ENCODE results near the gene MAFG. TPM values are rescaled to one million over a fixed set of nuclear protein-coding genes. Genes with fewer than 3 reads are reported as not detected.

MAFG gene
- total and polyA plus RNA-seq, 2 donors (not counting 3 experiments of a cell fraction or from before 2014, with no cell fraction given), result 27.6 to 35.0 TPM

- BruUV-seq (replicated peaks), result no TSS peak
- H3K27me3 ChIP-seq (ENCODE audit: control insufficient read depth in 2 of 2, insufficient read depth in 2 of 2, low read length in 2 of 2), result no peaks in the 10 kb centered on the region
- peaks cover 9% of the 10 kb centered on the region for H3K79me2 ChIP-seq (ENCODE audit: control insufficient read depth, insufficient read depth, low read length)
- no peaks in the 10 kb centered on the region for H3K9me1 ChIP-seq (replicated peaks; ENCODE audit: control insufficient read depth, extremely low read depth, insufficient read depth, low read length)
- H3K36me3 ChIP-seq (ENCODE audit: control insufficient read depth in 2 of 2, extremely low read depth in 1 of 2, insufficient read depth in 2 of 2, low read length in 2 of 2), result peaks cover 7 to 24% of the 10 kb centered on the region in 2 experiments
- dilution Hi-C loops (cut with MboI; ENCODE audit: extremely low pct_ligation_motif_present, low sequenced_read_pairs), result no loop called here
- no peaks in the 10 kb centered on the region for H4K20me1 ChIP-seq (replicated peaks; ENCODE audit: control insufficient read depth, extremely low read depth, insufficient read depth, low read length)
- H3K4me2 ChIP-seq (ENCODE audit: insufficient read depth, low read length), result no peak overlapping the region
- peaks cover 12% of the 10 kb centered on the region for H3K4me1 ChIP-seq (ENCODE audit: control insufficient read depth, extremely low read depth, insufficient read depth, low read length)
- TF ChIP-seq MAX (IDR thresholded peaks at IDR 0.05; ENCODE audit: insufficient read depth, insufficient read length), result no peak
- no peak for TF ChIP-seq JUN (IDR thresholded peaks at IDR 0.05; ENCODE audit: borderline replicate concordance, insufficient read depth, insufficient read length, low read depth)
- no peak for TF ChIP-seq EZH2 (IDR thresholded peaks at IDR 0.05; ENCODE audit: borderline replicate concordance, low read depth, low read length, severe bottlenecking)
- no peak for TF ChIP-seq GATA2 (IDR thresholded peaks at IDR 0.05; ENCODE audit: insufficient read depth, insufficient read length, low read depth, low read length)
- no peak for TF ChIP-seq CTCF (IDR thresholded peaks at IDR 0.05; ENCODE audit: extremely low read depth in 1 of 2, insufficient read depth in 1 of 2, low read depth in 1 of 2, low read length in 2 of 2)
- TF ChIP-seq FOS (IDR thresholded peaks at IDR 0.05; ENCODE audit: borderline replicate concordance, insufficient read depth, low read length), result no peak
- no peak for TF ChIP-seq POLR2A (IDR thresholded peaks at IDR 0.05; ENCODE audit: low read depth, low read length)
- CTCF ChIA-PET, result interaction anchor here (1.0 kb wide), 1 partner anchor 14 kb away, joined by 3 read pairs; the partner anchor contains the start of gene MAFG
- no peak overlapping the region for H2AFZ ChIP-seq (ENCODE audit: low read depth, low read length)
- no peak overlapping the region for H3K27ac ChIP-seq (ENCODE audit: insufficient read depth, low read depth, low read length)
- POLR2A ChIA-PET, result no interaction called here
- H3K4me3 ChIP-seq (replicated peaks in 1 of 3; ENCODE audit: insufficient read depth in 1 of 3, low read depth in 1 of 3, low read length in 3 of 3), result no peak overlapping the region
- FAIRE-seq (no peak), DNase-seq (ENCODE audit: low read depth, low spot score) (no peak)
- no peaks in the 10 kb centered on the region for H3K9me3 ChIP-seq (replicated peaks; ENCODE audit: control insufficient read depth, insufficient read depth, low read length)
- no peak overlapping the region for H3K9ac ChIP-seq (replicated peaks; ENCODE audit: extremely low read depth, insufficient read depth, low read length)
- intact Hi-C loops (cut with micrococcal nuclease), result no loop called here
Observed at GRCh38 chr17:81913394-81914102, 14.0 kb downstream of the MAFG start.

Data from endothelial cell of umbilical vein (primary cell).